ENCODE measurements around the gene PAX5.

DNA sequence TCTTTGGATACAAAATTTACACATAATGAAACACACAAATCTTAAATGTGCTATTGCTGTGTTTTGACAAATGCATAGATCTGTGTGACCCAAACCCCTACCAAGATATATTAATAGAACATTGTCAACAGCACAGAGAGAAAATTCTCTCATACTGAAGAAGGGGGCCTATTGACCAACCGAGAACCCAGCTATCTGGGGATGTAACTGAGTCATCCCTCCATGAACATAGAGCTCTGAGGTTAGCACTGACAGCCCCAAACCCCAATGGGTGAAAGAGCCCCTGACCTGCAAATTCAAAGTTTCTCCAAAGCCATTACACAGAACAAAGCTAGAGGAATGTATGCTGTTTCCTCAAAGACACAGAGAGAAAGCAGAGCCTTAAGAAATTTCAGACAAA lies 180.8 kb downstream of the PAX5 start:
- TF ChIP-seq, protein P1, sequence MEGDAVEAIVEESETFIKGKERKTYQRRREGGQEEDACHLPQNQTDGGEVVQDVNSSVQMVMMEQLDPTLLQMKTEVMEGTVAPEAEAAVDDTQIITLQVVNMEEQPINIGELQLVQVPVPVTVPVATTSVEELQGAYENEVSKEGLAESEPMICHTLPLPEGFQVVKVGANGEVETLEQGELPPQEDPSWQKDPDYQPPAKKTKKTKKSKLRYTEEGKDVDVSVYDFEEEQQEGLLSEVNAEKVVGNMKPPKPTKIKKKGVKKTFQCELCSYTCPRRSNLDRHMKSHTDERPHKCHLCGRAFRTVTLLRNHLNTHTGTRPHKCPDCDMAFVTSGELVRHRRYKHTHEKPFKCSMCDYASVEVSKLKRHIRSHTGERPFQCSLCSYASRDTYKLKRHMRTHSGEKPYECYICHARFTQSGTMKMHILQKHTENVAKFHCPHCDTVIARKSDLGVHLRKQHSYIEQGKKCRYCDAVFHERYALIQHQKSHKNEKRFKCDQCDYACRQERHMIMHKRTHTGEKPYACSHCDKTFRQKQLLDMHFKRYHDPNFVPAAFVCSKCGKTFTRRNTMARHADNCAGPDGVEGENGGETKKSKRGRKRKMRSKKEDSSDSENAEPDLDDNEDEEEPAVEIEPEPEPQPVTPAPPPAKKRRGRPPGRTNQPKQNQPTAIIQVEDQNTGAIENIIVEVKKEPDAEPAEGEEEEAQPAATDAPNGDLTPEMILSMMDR (IDR thresholded peaks at IDR 0.05): no peak
- TF ChIP-seq POLR2A (IDR thresholded peaks at IDR 0.05): no peak
